A549 (cell line): ENCODE results near the gene CTAGE8.
"Not testable (repeated sequence)": the region's sequence is repeated elsewhere in the genome, so short reads cannot be mapped to it uniquely, and the experiment has no call there.

ENCODE experiments used
- CHD2 ChIP-seq: fragments of 150-350 bp; IDR thresholded peaks from 2 replicates; pipeline ENCODE4 v1.6.1; 2014; ENCODE audit warnings: low read length; ENCODE audit not compliant: partially characterized antibody
- HDAC2 ChIP-seq: fragments of 200-600 bp; sonication (generic); IDR thresholded peaks from 2 replicates; pipeline ENCODE4 v1.6.1; 2016
- JUN ChIP-seq, 2 experiments: fragments of >200 bp; sonication (Bioruptor Twin); formaldehyde crosslinking; IDR thresholded peaks; 2 replicates in 1 of 2; 3 replicates in 1 of 2; pipeline ENCODE4 v1.6.1; 2016 to 2017
- JUNB ChIP-seq: fragments of >200 bp; sonication (Bioruptor Twin); formaldehyde crosslinking; IDR thresholded peaks from 2 replicates; pipeline ENCODE4 v1.6.1; 2016
- MYC ChIP-seq: IDR thresholded peaks from 2 replicates; pipeline ENCODE4 v1.6.1; 2012; ENCODE audit warnings: mild to moderate bottlenecking, inconsistent platforms, low read length, improper control_type of control experiment, borderline replicate concordance
- RFX5 ChIP-seq: fragments of 450-650 bp; IDR thresholded peaks from 2 replicates; pipeline ENCODE4 v1.7.1; 2014; ENCODE audit warnings: antibody characterized with exemption, mild to moderate bottlenecking, moderate library complexity
- ZC3H11A ChIP-seq: fragments of 450-650 bp; IDR thresholded peaks from 2 replicates; pipeline ENCODE4 v1.6.1; 2014; ENCODE audit warnings: antibody characterized with exemption, mild to moderate bottlenecking
- TF ChIP-seq, protein P1 (sequence below): fragments of >200 bp; sonication (Bioruptor Twin); formaldehyde crosslinking; IDR thresholded peaks from 3 replicates; pipeline ENCODE4 v1.5.1; 2016

DNA sequence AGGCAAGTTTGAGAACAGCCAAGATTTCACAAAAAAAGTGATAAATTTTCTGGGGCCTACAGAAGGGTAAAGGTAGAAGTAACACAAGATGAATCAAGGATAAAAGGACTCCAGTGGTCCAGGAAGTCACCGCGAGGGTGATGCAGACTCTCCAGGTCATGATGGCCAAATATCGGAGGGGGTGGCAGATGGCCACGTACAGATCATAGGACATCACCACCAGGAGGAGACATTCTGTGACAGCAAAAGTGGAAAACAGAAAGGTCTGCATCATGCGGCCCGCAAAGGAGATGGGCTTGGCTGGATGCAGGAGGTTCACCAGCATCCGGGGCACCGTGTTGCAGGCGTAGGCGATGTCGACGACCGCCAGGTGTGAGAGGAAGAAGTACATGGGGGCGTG, 10.0 kb downstream of the CTAGE8 start:
- TF ChIP-seq CHD2; RFX5; JUNB; HDAC2; MYC; ZC3H11A; JUN (IDR thresholded peaks at IDR 0.05): not testable (repeated sequence)
- TF ChIP-seq, protein P1, sequence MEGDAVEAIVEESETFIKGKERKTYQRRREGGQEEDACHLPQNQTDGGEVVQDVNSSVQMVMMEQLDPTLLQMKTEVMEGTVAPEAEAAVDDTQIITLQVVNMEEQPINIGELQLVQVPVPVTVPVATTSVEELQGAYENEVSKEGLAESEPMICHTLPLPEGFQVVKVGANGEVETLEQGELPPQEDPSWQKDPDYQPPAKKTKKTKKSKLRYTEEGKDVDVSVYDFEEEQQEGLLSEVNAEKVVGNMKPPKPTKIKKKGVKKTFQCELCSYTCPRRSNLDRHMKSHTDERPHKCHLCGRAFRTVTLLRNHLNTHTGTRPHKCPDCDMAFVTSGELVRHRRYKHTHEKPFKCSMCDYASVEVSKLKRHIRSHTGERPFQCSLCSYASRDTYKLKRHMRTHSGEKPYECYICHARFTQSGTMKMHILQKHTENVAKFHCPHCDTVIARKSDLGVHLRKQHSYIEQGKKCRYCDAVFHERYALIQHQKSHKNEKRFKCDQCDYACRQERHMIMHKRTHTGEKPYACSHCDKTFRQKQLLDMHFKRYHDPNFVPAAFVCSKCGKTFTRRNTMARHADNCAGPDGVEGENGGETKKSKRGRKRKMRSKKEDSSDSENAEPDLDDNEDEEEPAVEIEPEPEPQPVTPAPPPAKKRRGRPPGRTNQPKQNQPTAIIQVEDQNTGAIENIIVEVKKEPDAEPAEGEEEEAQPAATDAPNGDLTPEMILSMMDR = not testable (repeated sequence)
